Measurements from ENCODE around the gene PTPN1.

PTPN1 gene

DNA sequence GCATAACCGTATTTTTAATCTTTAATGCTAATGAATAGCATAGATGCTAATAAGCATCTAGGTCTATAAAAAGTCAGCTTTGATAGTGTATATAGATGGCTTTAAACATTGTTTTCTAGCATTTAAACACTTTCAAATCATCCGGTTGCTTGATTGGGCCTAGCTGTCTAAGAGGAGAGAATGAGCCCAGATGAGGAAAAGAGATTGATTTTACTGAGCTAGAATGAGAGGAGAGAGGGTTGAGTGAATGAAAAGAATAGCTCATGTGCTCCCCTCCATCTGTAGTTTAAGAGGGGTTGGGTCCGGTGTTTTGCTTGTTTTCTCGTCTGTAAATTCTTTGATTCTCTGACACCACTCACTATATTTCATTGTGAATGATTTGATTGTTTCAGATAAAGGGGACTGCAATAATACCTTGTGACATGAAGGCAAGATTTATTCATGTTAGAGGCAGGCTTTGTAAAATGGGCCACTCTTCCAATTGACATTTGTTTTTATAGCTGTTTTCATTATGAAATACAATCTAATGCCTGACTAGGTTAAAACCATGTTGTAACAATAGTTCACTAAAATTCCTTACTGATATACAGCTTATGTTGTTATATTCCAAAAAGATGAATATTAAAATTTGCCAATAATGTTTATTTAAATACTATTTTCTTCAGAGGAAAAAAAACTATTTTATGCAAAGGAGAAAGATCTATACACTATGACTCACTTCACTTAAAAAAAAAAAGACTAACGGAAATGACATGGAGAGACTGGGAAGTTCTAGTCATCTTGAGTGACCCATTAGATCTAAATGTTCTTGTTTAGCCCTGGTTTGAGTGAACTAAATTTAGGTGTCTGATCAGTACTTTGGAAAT lies 3.2 kb downstream of the PTPN1 start:
- no peak for DNase-seq
- in situ Hi-C loops (cut with HindIII; ENCODE audit: low pct_ligation_motif_present, low sequenced_read_pairs) = no loop called here
- Histone ChIP-seq H3K36me3 (replicated peaks) (no peaks in the 10 kb centered on the region), H3K4me3 (ENCODE audit: low read depth, low read length) (peak overlapping the region; percentile 98), H3K27me3 (replicated peaks) (no peaks in the 10 kb centered on the region), H3K27ac (peak overlapping the region; percentile 66)
- TF ChIP-seq, protein P1, sequence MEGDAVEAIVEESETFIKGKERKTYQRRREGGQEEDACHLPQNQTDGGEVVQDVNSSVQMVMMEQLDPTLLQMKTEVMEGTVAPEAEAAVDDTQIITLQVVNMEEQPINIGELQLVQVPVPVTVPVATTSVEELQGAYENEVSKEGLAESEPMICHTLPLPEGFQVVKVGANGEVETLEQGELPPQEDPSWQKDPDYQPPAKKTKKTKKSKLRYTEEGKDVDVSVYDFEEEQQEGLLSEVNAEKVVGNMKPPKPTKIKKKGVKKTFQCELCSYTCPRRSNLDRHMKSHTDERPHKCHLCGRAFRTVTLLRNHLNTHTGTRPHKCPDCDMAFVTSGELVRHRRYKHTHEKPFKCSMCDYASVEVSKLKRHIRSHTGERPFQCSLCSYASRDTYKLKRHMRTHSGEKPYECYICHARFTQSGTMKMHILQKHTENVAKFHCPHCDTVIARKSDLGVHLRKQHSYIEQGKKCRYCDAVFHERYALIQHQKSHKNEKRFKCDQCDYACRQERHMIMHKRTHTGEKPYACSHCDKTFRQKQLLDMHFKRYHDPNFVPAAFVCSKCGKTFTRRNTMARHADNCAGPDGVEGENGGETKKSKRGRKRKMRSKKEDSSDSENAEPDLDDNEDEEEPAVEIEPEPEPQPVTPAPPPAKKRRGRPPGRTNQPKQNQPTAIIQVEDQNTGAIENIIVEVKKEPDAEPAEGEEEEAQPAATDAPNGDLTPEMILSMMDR (IDR thresholded peaks at IDR 0.05; ENCODE audit: low read depth, low read length, missing control alignments) = no peak

DNA sequence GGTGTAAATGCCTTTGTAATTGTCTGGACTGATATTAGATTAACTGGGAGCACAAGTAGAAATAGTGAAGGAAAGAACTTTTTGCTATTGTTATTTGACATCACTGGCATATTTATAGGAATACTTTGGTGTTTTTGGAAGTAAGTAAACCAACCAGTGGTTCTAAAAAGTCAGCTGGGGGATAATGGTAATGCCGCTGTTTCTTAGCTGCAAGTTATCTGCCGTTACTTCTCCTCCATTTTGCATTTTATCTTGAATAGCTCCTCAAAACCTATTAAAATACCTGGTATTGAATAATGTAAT lies 3.8 kb downstream of the PTPN1 start:
- in situ Hi-C loops (cut with HindIII; ENCODE audit: low pct_ligation_motif_present, low sequenced_read_pairs) = no loop called here
- DNase-seq = no peak
- Histone ChIP-seq H3K4me3 (ENCODE audit: low read depth, low read length) (peak overlapping the region; percentile 3), H3K36me3 (replicated peaks) (no peaks in the 10 kb centered on the region), H3K27ac (peak overlapping the region; percentile 66), H3K27me3 (replicated peaks) (no peaks in the 10 kb centered on the region)
- TF ChIP-seq, protein P1 (IDR thresholded peaks at IDR 0.05; ENCODE audit: low read depth, low read length, missing control alignments) = no peak

GRCh38 chr20:50514750-50515149 lies 4.6 kb downstream of the PTPN1 start:
- Histone ChIP-seq H3K36me3 (replicated peaks) (no peaks in the 10 kb centered on the region), H3K27ac (peak overlapping the region; percentile 66), H3K4me3 (ENCODE audit: low read depth, low read length) (no peak overlapping the region), H3K27me3 (replicated peaks) (no peaks in the 10 kb centered on the region)
- TF ChIP-seq, protein P1 (IDR thresholded peaks at IDR 0.05; ENCODE audit: low read depth, low read length, missing control alignments) = no peak
- DNase-seq = no peak
- in situ Hi-C loops (cut with HindIII; ENCODE audit: low pct_ligation_motif_present, low sequenced_read_pairs) = no loop called here

GRCh38 chr20:50515471-50516106 lies 5.4 kb downstream of the PTPN1 start:
- Histone ChIP-seq H3K27ac (no peak overlapping the region), H3K4me3 (ENCODE audit: low read depth, low read length) (no peak overlapping the region), H3K36me3 (replicated peaks) (no peaks in the 10 kb centered on the region), H3K27me3 (replicated peaks) (no peaks in the 10 kb centered on the region)
- TF ChIP-seq, protein P1 (IDR thresholded peaks at IDR 0.05; ENCODE audit: low read depth, low read length, missing control alignments) = no peak
- in situ Hi-C loops (cut with HindIII; ENCODE audit: low pct_ligation_motif_present, low sequenced_read_pairs) = no loop called here
- no peak for DNase-seq

- in situ Hi-C loops (cut with HindIII; ENCODE audit: low pct_ligation_motif_present, low sequenced_read_pairs) = no loop called here
- Histone ChIP-seq H3K27ac (no peak overlapping the region), H3K27me3 (replicated peaks) (no peaks in the 10 kb centered on the region), H3K36me3 (replicated peaks) (peaks cover 2% of the 10 kb centered on the region), H3K4me3 (ENCODE audit: low read depth, low read length) (no peak overlapping the region)
- DNase-seq = no peak
- TF ChIP-seq, protein P1 (IDR thresholded peaks at IDR 0.05; ENCODE audit: low read depth, low read length, missing control alignments) = no peak
These were observed 6.2 kb downstream of the PTPN1 start for GRCh38 chr20:50516180-50516934.

All from brain microvascular endothelial cell (primary cell).